Stimulated activated CD8-positive, alpha-beta memory T cell treated with anti-CD3 and anti-CD28 coated beads, Interleukin-12 subunit alpha, Interleukin-12 subunit beta, amount 100 ng/mL, for 4 hours (primary cell): Measurements from ENCODE around the gene INPP4B.

Source experiments
- DNase-seq: peaks from one replicate; pipeline ENCODE4 v3.0.0-alpha.2; 2020; ENCODE audit warnings: low read depth

Gene INPP4B

DNA sequence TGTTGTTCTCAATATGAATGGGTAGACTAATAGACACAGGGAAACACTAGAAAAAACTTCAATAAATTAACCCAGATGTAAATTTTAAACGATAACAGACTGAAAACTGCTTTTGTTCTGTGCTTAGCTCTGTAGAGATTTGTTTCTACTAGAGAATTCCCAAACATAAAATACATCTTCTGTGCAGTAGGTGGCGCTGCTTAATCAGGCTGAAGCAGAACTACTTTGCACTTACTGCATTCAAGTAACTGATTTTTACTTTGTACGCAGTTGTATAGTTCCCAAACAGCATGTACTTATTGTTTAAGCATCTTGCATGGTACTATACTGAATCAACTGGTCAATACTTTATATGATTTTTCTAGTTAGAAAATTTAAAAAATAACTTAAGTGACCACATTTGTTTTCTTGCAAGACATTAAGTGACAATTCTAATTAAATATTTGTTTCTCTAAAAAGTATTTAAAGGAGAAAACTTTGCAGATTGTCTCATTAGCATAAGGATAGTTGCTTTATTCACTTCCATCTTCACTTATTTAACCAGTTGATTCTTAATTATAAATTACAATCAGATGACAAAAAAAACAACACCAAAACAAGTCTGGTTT lies 719.1 kb downstream of the INPP4B start:
- no peak for DNase-seq

DNA sequence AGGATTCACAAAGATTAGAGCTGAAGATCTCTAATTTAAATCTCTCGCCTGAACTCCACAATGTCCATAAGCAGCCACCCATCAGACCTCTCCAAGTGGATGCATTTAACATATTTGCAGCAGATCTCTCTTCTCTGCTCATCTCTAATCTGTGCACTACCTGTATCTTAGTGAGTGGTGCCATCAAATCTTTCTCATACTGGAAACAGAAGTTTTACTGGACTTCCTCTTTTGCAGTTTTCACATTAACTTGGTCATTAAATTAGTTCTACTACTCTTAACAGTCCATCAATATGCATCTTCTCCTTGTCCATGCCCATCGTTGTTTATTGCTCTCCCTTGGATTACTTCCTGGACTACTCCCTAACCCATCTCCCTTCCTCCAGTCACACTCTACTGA lies 721.2 kb downstream of the INPP4B start:
- DNase-seq, result no peak

- no peak for DNase-seq
Measured at GRCh38 chr4:142121448-142122350, 724.4 kb downstream of the INPP4B start.

DNA sequence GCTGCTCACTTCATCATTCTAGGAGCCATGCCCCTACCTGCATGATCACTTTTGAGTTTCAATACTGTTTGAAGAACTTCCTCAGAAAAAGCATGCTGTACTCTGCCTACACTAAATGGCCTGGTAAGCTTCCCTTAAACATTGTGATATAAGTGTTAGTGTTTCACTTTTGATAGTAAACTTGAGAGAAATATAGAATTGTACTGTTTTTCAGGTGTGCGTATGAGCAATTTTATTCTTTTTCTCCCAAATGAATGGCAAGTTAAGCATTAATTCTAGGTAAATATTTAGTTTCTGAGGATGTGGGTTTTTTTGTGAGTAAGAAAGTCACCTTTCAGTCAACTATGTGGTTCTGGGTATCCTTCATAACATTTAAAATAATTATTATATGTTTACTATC lies 725.2 kb downstream of the INPP4B start:
- DNase-seq, result no peak

DNA sequence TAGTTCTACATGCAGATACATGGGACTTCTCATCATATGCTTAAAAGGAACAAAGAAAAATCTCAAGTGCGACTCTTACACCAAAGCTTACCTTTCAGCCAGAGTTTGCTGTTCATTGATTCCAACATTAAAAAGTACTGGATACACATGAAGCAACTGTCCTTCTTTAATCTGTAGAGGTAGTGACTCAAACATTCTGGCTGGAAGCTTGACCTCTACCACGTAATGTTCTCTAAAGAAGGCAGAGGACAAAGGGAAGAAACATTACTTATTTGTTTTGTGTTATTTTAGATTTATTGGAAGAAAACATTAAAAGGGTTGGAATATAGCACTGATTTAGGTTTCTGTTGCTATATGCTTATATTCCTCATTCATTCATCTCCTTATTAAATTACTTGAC lies 733.6 kb downstream of the INPP4B start:
- DNase-seq, result no peak

DNA sequence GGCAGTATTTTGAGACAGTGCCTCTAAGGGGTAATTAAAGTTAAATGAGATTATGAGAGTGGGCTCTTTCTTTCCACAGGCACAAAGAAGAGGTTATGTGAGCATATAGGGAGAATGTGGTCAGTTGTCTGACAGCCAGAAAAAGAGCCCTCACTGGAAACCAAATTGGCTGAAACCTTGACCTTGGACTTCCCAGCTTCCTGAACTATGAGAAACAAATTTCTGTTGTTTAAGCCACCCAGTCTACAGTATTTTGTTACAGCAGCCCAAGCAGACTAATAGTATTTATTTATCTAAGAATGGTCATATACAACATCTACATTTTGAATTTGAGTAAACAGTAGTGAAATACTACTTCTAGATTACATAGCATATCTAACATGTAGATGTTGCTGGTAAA lies 736.0 kb downstream of the INPP4B start:
- DNase-seq, result no peak

- no peak for DNase-seq
Measured at GRCh38 chr4:142104041-142104440, 742.1 kb downstream of the INPP4B start.

GRCh38 chr4:142101401-142101800 lies 744.7 kb downstream of the INPP4B start:
- DNase-seq, result no peak

GRCh38 chr4:142100941-142101340 lies 745.2 kb downstream of the INPP4B start:
- DNase-seq, result no peak

- DNase-seq, result no peak
Measured at GRCh38 chr4:142098900-142099545, 747.1 kb downstream of the INPP4B start.

DNA sequence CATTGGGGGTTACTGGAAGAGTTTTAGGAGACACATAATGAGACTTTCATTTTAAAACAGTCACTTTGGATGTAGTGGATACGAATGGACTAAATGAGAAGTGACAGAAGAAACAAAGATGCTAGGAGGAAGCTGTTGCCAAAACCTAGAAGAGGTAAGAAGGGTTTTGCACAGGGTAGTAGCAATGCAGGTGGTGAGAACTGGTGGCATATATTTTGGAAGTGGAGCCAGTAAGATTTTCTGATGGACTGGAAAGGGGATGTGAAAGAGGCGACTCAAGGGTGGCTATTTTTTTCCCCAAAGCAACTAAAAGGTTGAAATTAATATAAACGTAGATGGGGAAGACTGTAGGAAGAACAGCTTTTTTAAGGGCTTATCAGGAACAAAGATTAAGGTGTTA lies 747.7 kb downstream of the INPP4B start:
- no peak for DNase-seq

GRCh38 chr4:142097015-142097414 lies 749.1 kb downstream of the INPP4B start:
- no peak for DNase-seq

- DNase-seq, result no peak
Measured at GRCh38 chr4:142095886-142096605, 750.1 kb downstream of the INPP4B start.

- no peak for DNase-seq
Measured at GRCh38 chr4:142092941-142093340, 753.2 kb downstream of the INPP4B start.

- DNase-seq, result no peak
Measured at GRCh38 chr4:142091691-142092182, 754.4 kb downstream of the INPP4B start.

GRCh38 chr4:142091085-142091513 lies 755.0 kb downstream of the INPP4B start:
- no peak for DNase-seq

DNA sequence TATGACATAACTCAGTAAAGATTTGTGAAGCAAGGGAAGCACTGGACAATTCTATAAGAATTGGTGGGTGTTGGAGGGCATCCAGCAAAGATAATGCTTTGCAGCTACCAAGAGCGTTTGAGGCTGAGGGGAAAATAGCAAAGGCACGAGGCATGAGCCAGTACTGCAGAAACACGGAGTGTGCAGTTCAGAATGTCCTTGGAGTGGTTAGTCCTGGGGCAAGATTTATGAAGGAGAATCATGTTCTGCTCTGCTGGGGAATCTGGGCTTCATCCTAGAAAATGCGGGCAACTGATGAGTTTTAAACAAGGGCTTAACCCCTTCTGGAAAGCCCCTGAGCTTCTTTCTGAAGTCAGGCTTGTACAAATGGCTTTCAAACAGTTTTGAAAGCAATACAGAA lies 757.2 kb downstream of the INPP4B start:
- no peak for DNase-seq

GRCh38 chr4:142085513-142086292 lies 760.4 kb downstream of the INPP4B start:
- DNase-seq, result no peak

GRCh38 chr4:142083264-142083663 lies 762.8 kb downstream of the INPP4B start:
- no peak for DNase-seq

GRCh38 chr4:142081025-142081424 lies 765.1 kb downstream of the INPP4B start:
- no peak for DNase-seq

- DNase-seq, result no peak
Measured at GRCh38 chr4:142079959-142080358, 766.1 kb downstream of the INPP4B start.
